NCI-H82 (cell line): Measurements from ENCODE around the gene PLA2G4D.
A peak's percentile ranks its signal among the peaks of the same experiment; 100 is the strongest.

Experiments
- DNase-seq: peaks from one replicate; lab custom pipeline; 2025; lab: John Stamatoyannopoulos, UW

Gene PLA2G4D

GRCh38 chr15:42020713-42021273, 73.6 kb downstream of the PLA2G4D start, which contains the start of gene PLA2G4E:
Gene PLA2G4E, minus strand, starts transcription at chr15:42021042. Its CDS starts 12 bp downstream, at chr15:42021030.
- DNase-seq = no peak

- DNase-seq = peak; percentile 70
These were observed 75.8 kb downstream of the PLA2G4D start for GRCh38 chr15:42018306-42019224.
